Measurements from ENCODE around the gene ADSL.

ADSL gene

DNA sequence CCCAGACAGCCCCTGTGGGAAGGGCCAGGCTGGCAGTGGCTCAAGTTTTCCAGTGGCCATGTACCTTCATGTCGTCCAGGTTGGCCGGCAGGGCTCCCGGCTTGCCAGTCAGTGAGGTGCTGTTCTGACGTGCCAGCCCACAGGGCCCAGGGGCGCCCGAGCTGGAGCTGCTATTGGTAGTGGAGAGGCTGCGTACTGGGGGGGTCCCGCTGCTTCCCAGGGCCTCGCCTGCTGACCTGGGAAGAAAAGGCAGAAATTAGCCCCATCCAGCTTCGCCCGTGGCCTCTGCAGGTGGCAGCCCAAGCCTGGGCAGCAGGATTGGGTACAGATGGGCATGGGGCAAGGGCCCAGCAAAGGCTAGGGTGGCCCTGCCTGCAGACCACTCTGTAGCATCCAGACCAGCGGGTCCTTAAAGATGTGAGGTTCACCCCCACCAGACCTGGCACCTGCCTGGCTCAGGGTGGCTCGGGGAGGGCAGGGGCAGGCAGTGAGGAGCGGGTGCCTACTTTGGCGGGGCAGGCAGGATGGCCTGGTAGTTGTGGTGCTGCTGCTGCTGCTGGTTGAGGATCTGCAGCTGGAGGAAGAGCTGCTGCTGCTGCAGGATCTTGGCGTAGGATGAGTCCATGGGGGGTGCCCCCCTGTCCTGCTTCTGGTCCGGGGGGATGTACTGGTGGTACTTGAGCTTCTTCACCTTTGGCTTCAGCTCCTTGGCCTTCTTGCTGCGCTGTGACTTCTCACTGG is 74.2 kb downstream of the ADSL start:
- no peak for DNase-seq

GRCh38 chr22:40421082-40421350 is 74.7 kb downstream of the ADSL start:
- no peak for DNase-seq

- no peak for DNase-seq
These were observed 75.6 kb downstream of the ADSL start for GRCh38 chr22:40421941-40422340.

- no peak for DNase-seq
These were observed 76.4 kb downstream of the ADSL start for GRCh38 chr22:40422558-40423309.

- no peak for DNase-seq
These were observed 77.0 kb downstream of the ADSL start for GRCh38 chr22:40423310-40423688.

GRCh38 chr22:40423882-40424640 is 77.8 kb downstream of the ADSL start:
- no peak for DNase-seq

GRCh38 chr22:40425082-40425481 is 78.8 kb downstream of the ADSL start:
- no peak for DNase-seq

GRCh38 chr22:40426594-40427333 is 80.5 kb downstream of the ADSL start:
- DNase-seq = no peak

GRCh38 chr22:40428796-40429195 is 82.5 kb downstream of the ADSL start:
- no peak for DNase-seq

DNA sequence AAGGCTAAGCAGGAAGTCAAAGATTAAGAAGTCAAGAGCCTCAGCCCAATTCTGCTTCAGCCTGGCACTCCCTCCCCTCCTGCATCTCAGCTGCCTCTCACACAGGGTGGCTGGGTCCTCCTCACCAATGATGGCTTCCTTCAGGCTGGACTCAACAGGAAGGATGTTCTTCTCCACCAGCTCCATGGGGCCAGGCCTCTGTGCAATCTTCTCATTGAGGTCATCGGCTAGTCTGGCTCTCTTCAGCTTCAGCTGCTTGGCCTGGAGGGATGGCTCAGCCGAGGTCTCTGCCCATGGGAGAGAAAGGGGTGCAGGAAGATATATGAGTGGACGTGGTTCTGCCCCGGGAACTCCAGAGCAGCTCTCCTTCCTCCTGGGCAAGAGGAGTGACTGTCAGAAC is 83.2 kb downstream of the ADSL start:
- no peak for DNase-seq

DNA sequence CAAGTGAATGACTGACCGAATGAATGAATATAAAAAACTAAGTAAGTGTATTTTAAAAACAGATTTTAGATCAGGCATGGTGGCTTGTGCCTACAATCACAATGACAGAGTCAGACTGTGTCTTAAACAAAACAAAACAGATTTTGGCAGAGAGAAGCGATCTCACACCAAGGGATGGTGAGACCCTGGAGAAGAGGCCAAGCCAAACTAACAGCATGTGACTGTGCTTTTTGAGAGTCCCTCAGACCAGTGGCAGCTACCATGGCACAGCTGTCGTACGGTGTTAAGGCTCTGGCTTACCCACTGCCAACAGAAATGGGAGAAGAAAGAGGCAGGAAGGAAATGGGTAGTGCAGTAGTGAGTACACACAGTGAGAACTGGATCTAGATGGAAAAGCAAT is 84.7 kb downstream of the ADSL start:
- no peak for DNase-seq

DNA sequence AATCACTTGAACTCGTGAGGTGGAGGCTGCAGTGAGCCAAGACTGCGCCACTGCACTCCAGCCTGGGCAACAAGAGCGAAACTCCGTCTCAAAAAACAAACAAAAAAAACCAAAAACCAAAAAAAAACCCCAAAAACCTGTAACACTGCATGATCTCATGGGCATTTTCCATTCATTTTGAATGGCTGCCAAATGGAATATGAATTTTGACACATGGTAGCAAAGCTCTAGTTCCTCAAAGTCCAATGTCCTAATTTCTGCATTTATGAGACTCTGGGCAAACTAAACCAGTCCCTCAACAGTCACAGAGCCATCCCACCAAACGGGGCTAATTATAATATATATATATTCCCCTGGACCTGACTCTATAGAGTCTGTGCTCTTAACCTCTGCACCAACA is 85.9 kb downstream of the ADSL start:
- no peak for DNase-seq

- no peak for DNase-seq
These were observed 86.3 kb downstream of the ADSL start for GRCh38 chr22:40432625-40433024.

DNA sequence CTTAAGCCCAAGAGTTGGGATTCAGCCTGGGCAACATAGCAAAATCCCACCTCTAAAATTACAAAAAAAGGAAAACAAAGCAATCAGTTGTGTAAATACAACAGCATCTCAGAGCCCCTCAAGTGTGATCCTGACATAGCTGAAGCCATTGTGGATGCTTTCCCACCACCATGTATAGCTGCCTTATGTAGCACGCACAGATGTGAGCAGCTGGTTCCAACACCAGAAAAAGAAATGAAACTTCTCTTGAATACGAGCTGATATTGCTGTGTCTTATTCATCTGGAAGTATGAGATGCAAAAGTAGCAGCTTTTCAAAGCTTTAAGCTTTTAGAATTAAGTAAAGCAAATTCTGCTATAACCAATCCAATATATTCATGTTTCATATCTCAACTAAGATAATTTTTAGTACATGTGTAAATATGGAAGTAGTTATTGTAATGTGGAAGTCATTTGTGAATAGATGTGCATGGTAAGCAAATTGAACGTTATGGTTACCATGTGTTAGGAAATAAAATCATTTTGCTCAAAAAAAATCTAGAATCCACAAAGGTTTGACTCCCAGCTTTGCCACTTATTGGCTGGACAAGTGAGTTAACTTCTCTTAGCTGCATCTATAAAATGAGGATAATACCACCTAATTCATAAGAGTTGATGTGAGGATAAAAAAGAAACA is 87.3 kb downstream of the ADSL start:
- DNase-seq = no peak

DNA sequence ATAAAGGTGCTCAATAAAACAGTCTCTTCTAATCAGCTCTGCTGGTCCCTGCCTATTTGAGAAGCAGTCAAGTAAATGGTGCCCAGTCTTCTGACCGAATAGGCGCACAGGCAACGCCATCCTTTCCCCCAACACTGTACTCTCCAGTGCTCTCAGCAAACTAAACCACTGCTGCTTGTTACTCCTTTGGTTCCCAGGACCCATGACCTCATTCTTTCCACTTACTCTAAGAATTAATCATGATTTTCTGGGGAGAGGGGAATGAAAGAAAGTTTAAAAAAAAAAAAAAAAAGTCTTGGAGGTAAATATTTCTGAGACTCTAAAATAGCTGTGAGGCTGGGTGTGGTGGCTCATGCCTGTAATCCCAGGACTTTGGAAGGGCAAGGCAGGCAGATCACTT is 87.8 kb downstream of the ADSL start:
- DNase-seq = no peak

GRCh38 chr22:40434745-40435144 is 88.4 kb downstream of the ADSL start:
- DNase-seq = no peak

GRCh38 chr22:40436505-40437431 is 90.5 kb downstream of the ADSL start:
- DNase-seq = peak; percentile 6 to 24
